RWPE2 (cell line): Measurements from ENCODE around the gene BMS1.

ENCODE experiments used
- ATAC-seq: fragments of 200-7000 bp; cut with Tn5 transposase; 3 replicates; pipeline ENCODE4 v1.9.1; 2021; ENCODE audit warnings: low read depth
- DNase-seq: peaks from one replicate; pipeline ENCODE4 v3.0.0-alpha.2; 2020; ENCODE audit warnings: low spot score
- H3K27ac ChIP-seq: fragments of 450-650 bp; 2 replicates; pipeline ENCODE4 v1.5.1; 2017; ENCODE audit warnings: mild to moderate bottlenecking; ENCODE audit not compliant: poor library complexity, severe bottlenecking
- H3K27me3 ChIP-seq: fragments of 250-450 bp; sonication (Bioruptor Pico); 2 replicates; pipeline ENCODE4 v1.5.1; 2021; ENCODE audit warnings: mild to moderate bottlenecking, moderate library complexity; ENCODE audit not compliant: insufficient read depth, poor library complexity, severe bottlenecking
- H3K36me3 ChIP-seq: fragments of 250-450 bp; sonication (Bioruptor Pico); 2 replicates; pipeline ENCODE4 v1.5.1; 2020; ENCODE audit warnings: low read depth, mild to moderate bottlenecking, moderate library complexity
- H3K4me1 ChIP-seq: fragments of 250-450 bp; sonication (Bioruptor Pico); 2 replicates; pipeline ENCODE4 v1.5.1; 2021; ENCODE audit warnings: mild to moderate bottlenecking, moderate library complexity; ENCODE audit not compliant: insufficient read depth, poor library complexity, severe bottlenecking
- H3K4me3 ChIP-seq: fragments of 250-450 bp; sonication (Bioruptor Pico); 2 replicates; pipeline ENCODE4 v1.5.1; 2021; ENCODE audit warnings: mild to moderate bottlenecking, moderate library complexity; ENCODE audit not compliant: severe bottlenecking
- H3K9me3 ChIP-seq: fragments of 250-450 bp; sonication (Bioruptor Pico); 2 replicates; pipeline ENCODE4 v1.5.1; 2021; ENCODE audit warnings: mild to moderate bottlenecking, moderate library complexity; ENCODE audit not compliant: severe bottlenecking
- CTCF ChIP-seq: fragments of 450-650 bp; IDR thresholded peaks from one replicate; pipeline ENCODE4 v1.5.1; 2017; ENCODE audit warnings: mild to moderate bottlenecking, moderate library complexity; ENCODE audit not compliant: poor library complexity, severe bottlenecking

Gene BMS1

GRCh38 chr10:42755028-42755451 is 27.6 kb upstream of the BMS1 start:
- no peak for TF ChIP-seq CTCF
- DNase-seq: no peak
- H3K27me3 ChIP-seq: peaks cover 58% of the 10 kb centered on the region

GRCh38 chr10:42755556-42756093 is 27.0 kb upstream of the BMS1 start:
- H3K27ac ChIP-seq: no peak overlapping the region
- no peak overlapping the region for H3K4me3 ChIP-seq
- no peak for TF ChIP-seq CTCF
- ATAC-seq (no peak), DNase-seq (no peak)
- no peaks in the 10 kb centered on the region for H3K4me1 ChIP-seq
- H3K27me3 ChIP-seq: peaks cover 56% of the 10 kb centered on the region
- H3K9me3 ChIP-seq: no peaks in the 10 kb centered on the region
- H3K36me3 ChIP-seq: no peaks in the 10 kb centered on the region

More at GRCh38 chr10:42755028-42755451, 27.6 kb upstream of the BMS1 start:
- no peaks in the 10 kb centered on the region for H3K36me3 ChIP-seq
- ATAC-seq: no peak
- H3K9me3 ChIP-seq: no peaks in the 10 kb centered on the region
- no peak overlapping the region for H3K27ac ChIP-seq
- H3K4me1 ChIP-seq: no peaks in the 10 kb centered on the region
- peak overlapping the region; percentile 30 for H3K4me3 ChIP-seq

GRCh38 chr10:42767906-42768305 is 14.7 kb upstream of the BMS1 start:
- Histone ChIP-seq H3K4me1 (no peaks in the 10 kb centered on the region), H3K4me3 (no peak overlapping the region), H3K27me3 (no peaks in the 10 kb centered on the region), H3K36me3 (no peaks in the 10 kb centered on the region), H3K27ac (no peak overlapping the region), H3K9me3 (no peaks in the 10 kb centered on the region)
- ATAC-seq (no peak), DNase-seq (no peak)
- no peak for TF ChIP-seq CTCF

GRCh38 chr10:42768581-42769152 is 13.9 kb upstream of the BMS1 start:
- Histone ChIP-seq H3K36me3 (no peaks in the 10 kb centered on the region), H3K27me3 (no peaks in the 10 kb centered on the region), H3K9me3 (no peaks in the 10 kb centered on the region), H3K4me1 (no peaks in the 10 kb centered on the region), H3K4me3 (no peak overlapping the region), H3K27ac (no peak overlapping the region)
- ATAC-seq (no peak), DNase-seq (no peak)
- TF ChIP-seq CTCF: no peak

GRCh38 chr10:42769173-42769572 is 13.4 kb upstream of the BMS1 start:
- TF ChIP-seq CTCF: no peak
- no peak overlapping the region for H3K27ac ChIP-seq
- no peaks in the 10 kb centered on the region for H3K9me3 ChIP-seq
- no peaks in the 10 kb centered on the region for H3K27me3 ChIP-seq
- H3K36me3 ChIP-seq: no peaks in the 10 kb centered on the region
- no peaks in the 10 kb centered on the region for H3K4me1 ChIP-seq
- DNase-seq (no peak), ATAC-seq (no peak)
- no peak overlapping the region for H3K4me3 ChIP-seq
